B cell (primary cell): ENCODE data around the gene GATA3. TPM values are rescaled to one million over a fixed set of nuclear protein-coding genes. Genes with fewer than 3 reads are reported as not detected.
A peak's percentile ranks its signal among the peaks of the same experiment; 100 is the strongest.

Experiments used
- ATAC-seq: fragments of 200-7000 bp; cut with Tn5 transposase; one replicate; pipeline ENCODE4 v1.10.0; 2021; ENCODE audit warnings: low read depth, mild to moderate bottlenecking, moderate number of reproducible peaks, moderate library complexity
- CTCF ChIA-PET: fragments of 350-600 bp; sonication (Branson Sonifier 250); formaldehyde crosslinking; loops from one replicate; lab custom pipeline; 2021; ENCODE audit warnings: antibody characterized with exemption, inconsistent platforms; lab: Charles Lee
- POLR2A ChIA-PET: fragments of 350-600 bp; sonication (Branson Sonifier 250); formaldehyde crosslinking; loops from one replicate; lab custom pipeline; 2021; ENCODE audit warnings: antibody characterized with exemption; lab: Charles Lee
- DNase-seq: peaks from one replicate; pipeline ENCODE4 v3.0.0; 2013
- H2AFZ ChIP-seq: 2 replicates; pipeline ENCODE4 v1.6.1; 2012; ENCODE audit warnings: mild to moderate bottlenecking, low read depth, low read length; ENCODE audit not compliant: insufficient read depth, poor library complexity, severe bottlenecking
- H3K27ac ChIP-seq, 2 donors: 1 replicate in 1 of 2; 2 replicates in 1 of 2; pipeline ENCODE4 v1.5.1; 2012 to 2013; ENCODE audit warnings: low read length in 2 of 2, mild to moderate bottlenecking in 2 of 2, moderate library complexity in 1 of 2
- H3K27me3 ChIP-seq, 4 experiments: fragments of 200-600 bp in 1 of 4; sonication (generic) in 1 of 4; replicated peaks in 1 of 4; 1 replicate in 2 of 4; 2 replicates in 2 of 4; pipeline versions ENCODE4 v1.6.1 to v1.7.0; 2013 to 2016; ENCODE audit warnings: low read length in 3 of 4, mild to moderate bottlenecking in 2 of 4, mixed read lengths in 1 of 4, moderate library complexity in 1 of 4; ENCODE audit not compliant: insufficient read depth in 4 of 4, control insufficient read depth in 3 of 4; ENCODE audit errors: control extremely low read depth in 1 of 4
- H3K36me3 ChIP-seq, 2 experiments: replicated peaks in 1 of 2; 1 replicate in 1 of 2; 2 replicates in 1 of 2; pipeline versions ENCODE4 v1.6.1 to v1.7.1; 2013; ENCODE audit warnings: low read length in 1 of 2; ENCODE audit not compliant: insufficient read depth in 2 of 2, control insufficient read depth in 1 of 2; ENCODE audit errors: control extremely low read depth in 1 of 2, extremely low read depth in 1 of 2
- H3K4me1 ChIP-seq, 2 donors: fragments of 200-600 bp in 1 of 2; sonication (generic) in 1 of 2; 1 replicate in 1 of 2; 2 replicates in 1 of 2; pipeline versions ENCODE4 v1.5.1 to v1.6.1; 2013 to 2017; ENCODE audit warnings: low read length in 2 of 2; ENCODE audit not compliant: control insufficient read depth in 2 of 2, insufficient read depth in 2 of 2
- H3K4me2 ChIP-seq: replicated peaks from 2 replicates; pipeline ENCODE3; 2012; ENCODE audit warnings: mild to moderate bottlenecking, low read depth, low read length; ENCODE audit not compliant: poor library complexity, severe bottlenecking
- H3K4me3 ChIP-seq, 5 experiments: fragments of 200-600 bp in 1 of 5; sonication (generic) in 1 of 5; 1 replicate in 3 of 5; 2 replicates in 2 of 5; pipeline versions ENCODE4 v1.5.1 to v1.7.0; 2011 to 2016; ENCODE audit warnings: low read length in 4 of 5, mild to moderate bottlenecking in 4 of 5, low read depth in 2 of 5, control low read depth in 1 of 5, moderate library complexity in 1 of 5; ENCODE audit not compliant: insufficient read depth in 1 of 5; ENCODE audit errors: control extremely low read depth in 1 of 5, extremely low read depth in 1 of 5
- H3K79me2 ChIP-seq: fragments of 200-600 bp; sonication (generic); one replicate; pipeline ENCODE4 v1.6.0; 2016; ENCODE audit warnings: low read length; ENCODE audit not compliant: control insufficient read depth, insufficient read depth
- H3K9ac ChIP-seq: fragments of 200-600 bp; sonication (generic); 2 replicates; pipeline ENCODE4 v1.6.1; 2017; ENCODE audit warnings: mild to moderate bottlenecking, low read length, moderate library complexity
- H3K9me3 ChIP-seq, 3 donors: one replicate each; pipeline versions ENCODE4 v1.6.1 to v1.7.1; 2013; ENCODE audit warnings: low read length in 2 of 3; ENCODE audit not compliant: control insufficient read depth in 2 of 3, insufficient read depth in 1 of 3; ENCODE audit errors: control extremely low read depth in 1 of 3
- H4K20me1 ChIP-seq: 2 replicates; pipeline ENCODE4 v1.6.0; 2012; ENCODE audit warnings: mild to moderate bottlenecking, low read length; ENCODE audit not compliant: insufficient read depth, control insufficient read depth, poor library complexity, severe bottlenecking
- H3K27ac Mint-ChIP-seq: one replicate; pipeline ENCODE4 v1.8.0; 2021; ENCODE audit warnings: mixed read lengths
- H3K27me3 Mint-ChIP-seq: one replicate; pipeline ENCODE4 v1.8.0; 2021; ENCODE audit warnings: mixed read lengths
- H3K4me1 Mint-ChIP-seq: one replicate; pipeline ENCODE4 v1.8.0; 2021; ENCODE audit warnings: mixed read lengths
- H3K4me3 Mint-ChIP-seq: one replicate; pipeline ENCODE4 v1.8.0; 2021; ENCODE audit warnings: mixed read lengths
- H3K9me3 Mint-ChIP-seq: one replicate; pipeline ENCODE4 v1.8.0; 2022; ENCODE audit warnings: mixed read lengths; ENCODE audit not compliant: insufficient read depth
- CTCF ChIP-seq: fragments of 200-600 bp; IDR thresholded peaks from one replicate; pipeline ENCODE4 v1.8.0; 2022; ENCODE audit warnings: antibody characterized with exemption, mild to moderate bottlenecking
- EZH2 ChIP-seq: IDR thresholded peaks from 2 replicates; pipeline ENCODE4 v1.6.1; 2012; ENCODE audit warnings: borderline replicate concordance, low read depth, mild to moderate bottlenecking, moderate library complexity, low read length; ENCODE audit not compliant: insufficient read depth, poor library complexity, severe bottlenecking
- WGBS: methylation state at CpG from one replicate; pipeline ENCODE4 v1.1.5; 2013; ENCODE audit warnings: missing lambda C conversion rate; ENCODE audit not compliant: insufficient coverage; 5-methylcytosine and 5-hydroxymethylcytosine counted together
- intact Hi-C: fragments of 100-400 bp; cut with micrococcal nuclease; formaldehyde crosslinking; loops from one replicate; pipeline ENCODE4 v1.10.0; 2022
- polyA plus RNA-seq: library from polyadenylated mRNA; depleted of rRNA; stranded (reverse); fragments of >200 nt; gene quantifications from 2 replicates; pipeline ENCODE4 v1.2.3, GENCODE V29; 2012
- total RNA-seq, 2 donors: library from RNA; stranded (reverse); fragments of 120-200 nt in 1 of 2; gene quantifications; 1 replicate in 1 of 2; 2 replicates in 1 of 2; pipeline versions ENCODE4 v1.2.3 to v1.2.4, GENCODE V29; 2013 to 2022

The GATA3 gene
- total and polyA plus RNA-seq, 2 donors (not counting 1 experiment from before 2014, with no cell fraction given): 0.60 to 0.94 TPM

- Histone ChIP-seq H3K9ac (no peak overlapping the region), H2AFZ (no peak overlapping the region), H4K20me1 (no peaks in the 10 kb centered on the region), H3K4me1 (peaks cover 59 to 80% of the 10 kb centered on the region in 2 donors), H3K27me3 (peaks cover 0 to 98% (median 82%) of the 10 kb centered on the region in 4 experiments), H3K9me3 (peaks cover 0 to 69% (median 2%) of the 10 kb centered on the region in 3 donors), H3K4me3 (peak overlapping the region in 1 of 5 experiments; percentile 1), H3K36me3 (no peaks in the 10 kb centered on the region), H3K27ac (no peak overlapping the region), H3K79me2 (no peaks in the 10 kb centered on the region), H3K4me2 (peak overlapping the region; percentile 23)
- DNase-seq (peak; percentile 38), ATAC-seq (no peak)
- H3K27ac Mint-ChIP-seq: no peak overlapping the region
- H3K4me3 Mint-ChIP-seq: peak overlapping the region; percentile 45
- CTCF ChIA-PET: no interaction called here
- peaks cover 81% of the 10 kb centered on the region for H3K27me3 Mint-ChIP-seq
- WGBS: 5% methylated on average over 26 of the region's 32 CpGs
- intact Hi-C loops: no loop called here
- TF ChIP-seq CTCF (no peak), EZH2 (no peak)
- peaks cover 4% of the 10 kb centered on the region for H3K9me3 Mint-ChIP-seq
- POLR2A ChIA-PET: no interaction called here
- H3K4me1 Mint-ChIP-seq: peaks cover 52% of the 10 kb centered on the region
Measured at GRCh38 chr10:8044908-8045725, 9.4 kb upstream of the GATA3 start.
